HG03565 (cell line): ENCODE data around the gene HSPB9.

Experiments used
- ATAC-seq: cut with Tn5 transposase; IDR thresholded peaks from one replicate; pipeline ENCODE4 v1.9.1; 2021; ENCODE audit warnings: mild to moderate bottlenecking, moderate library complexity; ENCODE audit not compliant: unreplicated experiment

HSPB9 gene, protein sequence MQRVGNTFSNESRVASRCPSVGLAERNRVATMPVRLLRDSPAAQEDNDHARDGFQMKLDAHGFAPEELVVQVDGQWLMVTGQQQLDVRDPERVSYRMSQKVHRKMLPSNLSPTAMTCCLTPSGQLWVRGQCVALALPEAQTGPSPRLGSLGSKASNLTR

DNA sequence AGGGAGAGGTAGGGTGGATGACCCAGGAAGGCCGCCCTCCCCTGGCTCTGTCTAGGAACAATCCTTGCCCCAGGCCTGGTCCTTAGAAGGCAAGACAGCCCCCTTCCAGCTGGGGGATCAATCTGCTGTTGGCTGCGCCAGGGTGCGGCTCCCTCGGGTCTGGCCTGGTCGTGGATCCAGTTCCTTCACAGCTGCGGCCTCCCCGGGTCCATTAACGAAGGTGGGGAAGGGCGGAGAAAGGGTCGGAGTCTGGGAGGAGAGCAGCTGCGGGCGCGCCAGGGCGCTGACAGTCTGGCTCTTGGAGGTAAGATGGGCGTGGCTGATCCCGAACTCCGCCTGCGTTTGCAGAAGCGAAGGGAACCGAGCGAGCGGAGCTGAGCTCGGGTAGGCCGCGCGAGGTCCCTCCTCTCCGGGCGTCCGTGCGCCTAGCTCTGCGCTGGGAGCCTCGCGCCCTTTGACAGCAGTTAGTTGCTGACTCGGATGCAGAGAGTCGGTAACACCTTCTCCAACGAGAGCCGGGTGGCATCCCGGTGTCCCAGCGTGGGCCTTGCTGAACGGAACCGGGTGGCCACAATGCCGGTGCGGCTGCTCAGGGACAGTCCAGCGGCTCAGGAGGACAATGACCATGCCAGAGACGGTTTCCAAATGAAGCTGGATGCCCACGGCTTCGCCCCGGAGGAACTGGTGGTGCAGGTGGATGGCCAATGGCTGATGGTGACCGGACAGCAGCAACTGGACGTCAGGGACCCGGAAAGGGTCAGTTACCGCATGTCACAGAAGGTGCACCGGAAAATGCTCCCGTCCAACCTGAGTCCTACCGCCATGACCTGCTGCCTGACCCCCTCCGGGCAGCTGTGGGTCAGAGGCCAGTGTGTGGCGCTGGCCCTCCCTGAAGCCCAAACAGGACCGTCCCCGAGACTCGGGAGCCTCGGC lies at the start of gene HSPB9:
HSPB9 (plus strand) TSS at position 434 of the 933 bp plus-strand sequence; CDS start at position 481, 47 bp downstream.
- ATAC-seq: no peak

DNA sequence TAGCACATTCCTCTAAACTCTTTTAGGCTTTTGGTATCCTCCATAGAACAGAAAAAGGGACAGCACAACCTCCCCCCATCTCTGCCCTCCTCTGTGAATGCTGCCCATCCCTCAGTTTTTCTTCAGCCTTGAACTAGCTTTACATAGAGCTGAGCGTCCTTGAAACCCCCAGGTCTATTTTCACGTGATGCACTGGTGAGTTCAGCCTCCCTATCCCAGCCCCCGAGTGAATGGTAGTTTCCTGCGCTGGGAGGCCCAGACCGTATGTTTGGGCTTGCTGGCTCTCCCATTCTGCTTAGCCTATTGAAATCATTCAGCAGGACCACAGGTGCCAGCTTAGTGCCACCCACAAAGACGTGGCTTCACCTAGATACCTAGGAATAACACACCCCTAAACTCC lies 46.8 kb upstream of the HSPB9 start:
- no peak for ATAC-seq

DNA sequence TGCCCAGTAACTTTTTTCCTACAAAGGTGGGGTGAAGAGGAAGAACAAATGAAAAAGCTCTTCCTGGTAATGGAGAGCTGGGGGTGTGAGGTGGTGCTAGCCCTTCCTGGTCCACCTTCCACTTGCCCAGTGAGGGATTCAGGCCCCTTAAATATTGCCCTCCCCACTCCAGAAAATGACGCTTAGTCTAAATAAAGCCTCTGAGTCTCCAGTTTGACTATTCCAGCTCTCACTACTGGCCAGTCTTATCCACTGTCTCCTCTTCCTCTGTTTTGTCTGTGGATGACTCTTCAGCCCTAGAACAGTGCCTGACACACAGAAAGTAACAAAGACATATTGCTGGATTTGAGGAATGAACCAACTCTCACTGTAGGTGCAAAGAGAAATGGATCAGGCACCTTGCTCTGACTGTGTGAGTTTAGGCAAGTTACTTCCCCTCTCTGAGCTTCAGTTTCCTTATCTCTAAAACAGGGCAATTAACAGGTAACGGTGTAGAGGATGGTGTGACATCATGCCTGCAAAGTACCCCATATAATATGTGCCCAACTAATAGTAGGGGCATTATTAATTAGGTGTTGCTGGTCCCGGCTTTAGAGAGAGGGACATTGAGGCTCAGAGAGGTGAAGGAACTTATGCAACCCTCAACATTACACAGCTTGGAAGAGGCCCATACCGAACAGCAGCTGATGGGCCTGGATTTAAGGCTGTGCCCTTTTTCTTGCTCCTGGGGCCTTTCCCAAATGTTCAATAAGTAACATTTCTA lies 45.6 kb upstream of the HSPB9 start:
- no peak for ATAC-seq

DNA sequence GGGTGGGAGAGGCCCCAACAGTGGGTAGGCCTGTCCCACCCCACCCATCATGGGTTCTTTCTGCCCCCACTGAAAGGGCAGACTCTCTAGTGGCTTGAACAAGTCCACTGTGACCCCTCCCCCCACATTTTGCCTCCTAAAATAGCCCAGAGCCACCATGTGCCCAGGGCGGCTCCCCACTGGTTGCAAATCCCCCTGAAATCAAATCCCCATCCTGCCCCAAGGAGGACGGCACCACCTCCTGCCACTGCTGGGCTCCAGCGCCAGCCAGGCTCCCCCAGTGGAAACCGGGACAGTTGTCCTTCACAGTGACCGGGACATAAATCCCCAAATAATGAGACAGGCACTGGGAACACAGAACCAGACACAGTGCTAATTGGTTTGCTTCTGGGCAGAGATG lies 44.8 kb upstream of the HSPB9 start:
- ATAC-seq: no peak

DNA sequence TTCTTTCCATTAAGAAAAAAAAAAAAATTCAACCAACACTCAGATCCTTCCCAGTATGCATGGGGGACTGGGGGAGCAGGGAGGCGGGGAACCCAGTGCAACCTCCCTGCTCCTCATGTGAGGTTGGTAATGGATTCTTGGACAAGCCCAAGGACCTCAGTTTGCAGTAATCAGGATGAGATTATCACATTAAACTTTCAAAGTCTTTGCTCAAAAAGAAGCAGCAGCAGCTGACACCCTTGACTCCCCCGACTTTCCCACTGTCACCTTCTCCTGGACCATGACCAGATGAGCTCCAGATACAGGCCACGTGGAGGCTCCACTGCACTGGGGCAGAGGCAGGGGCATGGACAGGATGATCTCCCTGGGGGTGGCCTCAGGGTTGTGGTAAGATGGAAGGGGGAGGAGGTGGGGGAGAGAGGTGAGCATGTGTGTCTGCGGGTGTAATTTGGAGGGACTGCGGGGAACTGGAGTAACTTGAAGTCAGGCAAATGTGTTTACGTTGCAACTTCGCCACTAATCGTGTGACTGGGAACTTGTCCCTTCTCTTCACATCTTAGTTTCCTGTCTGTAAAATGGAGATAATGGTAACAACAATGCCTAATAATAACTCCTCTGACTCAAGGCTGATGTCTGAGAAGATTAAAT lies 44.1 kb upstream of the HSPB9 start:
- ATAC-seq: no peak

DNA sequence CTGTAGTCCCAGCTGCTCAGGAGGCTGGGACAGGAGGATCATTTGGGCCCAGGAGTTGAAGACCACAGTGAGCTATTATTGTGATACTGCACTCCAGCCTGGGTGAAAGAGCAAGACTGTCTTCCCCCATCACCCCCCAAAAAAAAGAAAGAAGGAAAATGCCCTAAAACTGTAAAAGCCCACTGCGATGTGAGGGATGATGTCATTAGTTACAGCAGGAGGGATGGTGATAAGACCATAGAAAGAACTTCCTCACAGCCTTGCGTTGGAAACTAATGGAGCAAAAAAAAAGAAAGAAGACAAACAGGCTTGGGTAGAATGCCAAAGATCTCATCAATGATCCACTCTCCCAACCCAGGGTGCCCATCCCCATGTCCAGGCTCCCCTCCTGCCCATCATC lies 43.1 kb upstream of the HSPB9 start:
- no peak for ATAC-seq

DNA sequence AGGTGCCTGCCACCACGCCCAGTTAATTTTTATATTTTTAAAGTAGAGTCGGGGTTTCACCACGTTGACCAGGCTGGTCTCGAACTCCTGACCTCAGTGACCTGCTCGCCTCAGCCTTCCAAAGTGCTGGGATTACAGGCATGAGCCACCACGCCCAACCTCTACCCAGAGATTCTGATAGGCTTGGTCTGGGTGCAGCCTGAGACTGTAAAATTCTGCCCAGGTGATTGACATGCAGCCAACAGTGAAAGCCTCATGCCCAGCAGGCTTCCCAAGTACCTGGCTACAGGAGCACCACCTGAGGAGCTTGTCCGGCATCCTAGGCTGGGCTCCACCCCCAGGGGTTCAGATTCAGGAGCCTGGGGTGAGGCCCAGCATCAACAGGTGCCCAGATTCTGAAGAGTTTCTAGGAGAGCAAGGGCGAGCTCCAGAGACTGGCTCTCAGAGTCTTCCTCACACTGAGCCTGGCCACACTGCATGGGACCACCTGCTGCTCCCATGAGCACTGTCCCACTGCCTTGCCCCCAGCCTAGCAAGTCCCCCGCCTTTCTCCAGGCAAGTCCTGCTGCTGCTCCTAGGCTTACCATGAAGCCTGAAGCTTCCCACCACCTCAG lies 41.0 kb upstream of the HSPB9 start:
- no peak for ATAC-seq

DNA sequence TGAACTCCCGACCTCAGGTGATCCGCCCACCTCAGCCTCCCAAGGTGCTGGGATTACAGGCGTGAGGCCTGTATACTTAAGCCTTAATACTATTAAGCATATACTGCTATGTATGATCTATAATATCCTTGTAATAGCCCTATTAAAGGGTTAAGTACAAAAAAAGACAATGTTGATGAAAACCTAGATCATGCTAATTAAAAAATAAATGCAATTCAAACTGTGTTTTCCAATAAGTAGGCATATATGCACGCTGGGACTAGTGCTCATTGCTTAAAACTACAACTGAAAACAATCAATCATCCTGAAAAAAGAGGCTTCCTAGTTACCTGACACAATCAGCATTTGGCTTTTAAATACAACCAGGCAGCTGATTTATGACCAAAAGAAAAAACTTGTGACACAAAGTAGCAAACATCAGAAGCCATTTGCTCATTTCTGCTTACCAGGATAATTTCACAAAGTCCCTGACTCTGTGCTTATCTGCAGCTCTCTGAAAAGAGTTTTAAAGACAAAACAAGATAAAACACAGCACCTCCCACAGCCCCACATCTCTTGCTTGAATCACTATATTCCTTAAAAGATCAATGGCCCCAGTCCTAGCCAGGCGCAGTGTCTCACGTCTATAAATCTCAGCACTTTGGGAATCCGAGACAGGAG lies 35.4 kb upstream of the HSPB9 start:
- ATAC-seq: no peak

DNA sequence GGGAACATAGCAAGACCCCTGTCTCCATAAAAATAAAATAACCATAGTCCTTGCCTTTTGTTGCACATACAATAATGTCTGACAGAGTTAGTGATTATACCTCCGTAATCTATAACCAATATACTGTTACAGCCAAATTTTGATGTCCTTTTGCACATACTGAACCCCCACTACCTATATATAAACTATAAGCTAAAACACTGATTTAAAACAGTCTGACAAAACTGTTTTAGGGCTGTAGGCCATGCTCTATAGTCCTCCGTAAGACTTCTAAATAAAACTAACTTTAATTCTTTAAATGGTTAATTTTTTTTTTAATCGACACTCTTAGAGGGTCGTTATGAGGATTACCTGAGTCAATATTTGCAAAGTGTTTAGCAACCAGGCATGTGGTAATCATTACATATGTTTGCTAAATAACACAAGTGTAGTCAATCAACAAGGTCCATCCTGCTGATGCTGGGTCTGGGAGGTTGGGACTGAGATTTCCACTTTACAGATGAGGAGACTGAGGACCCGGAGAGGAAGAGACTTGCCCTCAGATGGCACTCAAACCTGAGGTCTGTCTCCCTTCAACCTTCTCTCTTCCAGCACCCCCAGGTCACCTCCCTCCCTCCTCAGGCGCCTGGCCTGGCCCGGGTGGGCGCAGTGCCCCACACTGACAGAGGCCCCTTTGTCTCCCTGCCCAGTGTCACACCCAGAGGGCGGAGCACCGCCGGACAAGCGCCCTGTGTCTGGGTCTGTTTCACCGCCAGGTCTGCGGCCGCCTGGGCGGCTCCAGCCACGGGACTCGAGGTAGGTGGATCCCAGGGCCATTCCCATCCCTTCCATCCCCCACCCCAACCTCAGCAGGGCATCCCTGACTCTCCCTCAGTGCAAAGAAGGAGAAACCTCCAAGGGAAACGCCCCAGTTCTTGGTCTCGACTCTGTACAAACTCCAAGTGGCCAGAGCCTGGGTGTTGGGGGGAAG lies 34.6 kb upstream of the HSPB9 start:
- ATAC-seq: no peak

DNA sequence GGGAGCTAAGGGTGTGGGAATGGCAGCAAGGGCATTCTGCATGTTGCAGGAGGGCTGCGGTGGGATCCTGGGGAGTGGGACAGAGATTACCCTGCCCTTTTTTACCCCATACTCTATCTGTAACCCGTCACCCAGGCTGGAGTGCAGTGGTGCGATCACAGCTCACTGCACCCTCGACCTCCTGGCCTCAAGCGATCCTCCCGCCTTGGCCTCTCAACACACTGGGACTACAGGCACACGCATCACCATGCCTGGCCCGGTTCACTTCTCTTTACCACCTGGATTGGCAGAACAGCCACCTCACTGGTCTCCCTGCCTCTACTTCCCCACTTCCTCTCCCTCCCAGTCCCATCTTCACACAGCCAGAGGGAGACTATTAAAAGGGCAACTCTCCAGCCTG lies 33.9 kb upstream of the HSPB9 start:
- ATAC-seq: no peak

DNA sequence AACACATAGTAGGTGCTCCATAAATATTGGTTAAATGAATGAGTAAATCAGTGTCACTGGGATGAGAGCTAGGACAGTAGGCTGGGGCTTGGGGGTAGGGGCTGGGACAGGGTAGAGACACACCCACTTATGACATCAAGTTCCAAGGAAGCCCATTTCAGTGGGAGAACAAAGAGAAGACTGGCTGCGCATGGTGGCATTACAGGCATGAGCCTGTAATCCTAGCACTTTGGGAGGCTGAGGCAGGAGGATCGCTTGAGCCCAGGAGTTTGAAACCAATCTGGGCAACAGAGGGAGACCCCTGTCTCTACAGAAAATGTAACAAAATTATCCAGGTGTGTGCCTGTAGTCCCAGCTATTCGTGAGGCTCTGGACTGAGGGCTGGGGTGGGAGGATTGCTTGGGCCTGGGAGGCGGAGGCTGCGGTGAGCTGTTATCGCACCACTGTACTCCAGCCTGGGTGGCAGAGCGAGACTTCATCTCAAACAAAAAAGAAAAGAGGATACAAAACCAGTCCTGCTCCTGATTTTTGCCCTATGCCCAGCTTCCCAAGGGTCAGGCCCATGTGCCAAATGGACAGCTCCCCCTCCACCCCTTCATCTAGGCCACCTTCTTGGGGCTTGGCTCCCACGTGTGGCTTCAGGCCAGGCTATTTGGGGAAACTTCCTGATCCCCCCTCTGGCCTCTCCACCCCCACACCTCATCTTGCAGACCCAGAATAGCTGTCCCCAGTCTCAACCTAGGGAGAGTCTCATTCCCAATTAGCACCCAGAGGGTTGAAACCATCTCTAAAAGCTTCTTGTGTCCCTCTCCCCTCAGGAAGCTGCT lies 31.4 kb upstream of the HSPB9 start:
- ATAC-seq: no peak

DNA sequence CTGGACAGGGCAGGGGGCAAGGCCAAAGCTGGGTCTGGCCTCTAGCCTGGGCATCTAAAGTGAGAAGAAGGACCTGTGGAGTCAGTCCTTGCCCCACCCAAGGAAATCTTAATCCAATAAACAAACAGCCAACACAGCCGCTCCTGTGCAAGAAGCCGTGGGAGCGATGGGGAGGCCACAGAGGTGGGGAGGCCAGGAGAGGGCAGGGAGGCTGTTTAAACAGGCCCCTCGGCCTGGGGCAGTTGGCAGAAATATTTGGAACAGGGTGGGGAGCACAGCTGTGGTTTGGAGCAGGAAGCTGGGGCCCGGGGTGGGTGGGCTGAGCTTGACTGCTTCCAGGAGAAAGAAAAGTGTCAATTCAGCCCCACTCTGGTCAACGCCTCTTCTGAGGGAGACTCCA lies 29.7 kb upstream of the HSPB9 start:
- no peak for ATAC-seq

DNA sequence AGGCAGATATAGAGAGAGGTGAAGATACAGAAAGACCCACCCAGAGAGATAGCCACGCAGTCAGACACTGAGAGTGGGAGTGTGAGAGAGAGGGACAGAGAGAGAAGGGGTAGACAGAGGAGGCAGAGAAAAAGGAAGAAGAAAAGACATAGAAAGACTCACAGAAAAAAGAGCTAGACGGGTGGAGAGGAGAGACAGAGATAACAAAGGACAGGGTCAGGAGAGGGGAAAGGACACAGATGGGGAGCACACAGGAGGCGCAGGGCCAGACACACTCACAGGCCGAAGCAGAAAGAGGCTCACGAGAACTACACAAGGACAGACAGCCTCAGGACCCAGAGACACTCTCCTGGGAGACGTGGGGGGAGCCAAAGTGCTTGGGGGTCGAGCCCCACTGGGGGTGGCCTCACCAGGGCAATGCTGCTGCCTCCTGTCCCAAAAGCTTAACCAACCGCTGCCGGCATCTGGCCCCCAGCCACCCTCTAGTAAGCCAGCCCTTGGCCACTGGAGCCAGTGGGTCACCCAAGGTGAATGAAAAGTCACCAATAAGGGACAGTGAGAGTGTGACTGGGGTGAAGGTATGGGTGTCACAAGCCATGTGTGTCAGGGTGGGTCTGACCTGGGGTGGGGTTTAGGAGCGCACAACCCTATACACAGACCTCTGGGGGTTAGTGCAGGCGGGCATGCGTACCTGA lies 28.1 kb upstream of the HSPB9 start:
- ATAC-seq: no peak

DNA sequence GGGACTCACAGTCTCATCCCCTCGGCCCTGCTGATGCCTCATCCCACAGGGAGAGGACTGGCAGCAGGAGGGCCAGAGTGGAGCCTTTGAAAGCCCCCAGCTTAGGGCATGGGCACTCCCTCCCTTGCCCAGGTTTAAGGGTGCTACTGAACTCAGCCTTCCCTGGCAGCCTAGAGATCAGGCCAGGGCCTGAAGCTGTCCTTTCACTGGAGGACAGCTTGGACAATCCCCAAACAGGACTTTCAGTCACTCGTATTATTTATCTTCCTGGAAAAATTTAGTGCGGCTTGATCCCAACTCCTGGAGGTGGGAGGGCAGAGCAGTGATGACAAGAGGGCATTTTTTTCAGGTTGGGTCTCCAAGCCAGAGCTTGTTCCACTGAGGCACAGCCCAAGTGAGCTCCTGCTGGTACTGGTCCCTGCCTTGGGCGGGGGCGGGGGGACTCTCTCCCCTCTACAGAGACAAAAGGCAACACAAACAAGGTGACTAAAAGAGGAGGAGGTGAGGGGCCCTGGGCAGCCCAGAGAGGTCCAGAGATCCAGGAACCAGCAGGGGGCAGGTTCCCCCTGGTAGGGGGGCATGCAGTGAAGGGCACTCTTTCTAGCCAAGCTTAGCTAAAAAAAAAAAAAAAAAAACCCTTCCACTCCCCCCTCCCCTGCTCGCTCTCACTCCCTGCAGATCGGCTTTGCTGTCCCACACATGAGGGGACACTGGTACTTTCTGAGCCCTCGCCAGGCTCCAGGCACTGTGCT lies 26.1 kb upstream of the HSPB9 start:
- ATAC-seq: no peak

DNA sequence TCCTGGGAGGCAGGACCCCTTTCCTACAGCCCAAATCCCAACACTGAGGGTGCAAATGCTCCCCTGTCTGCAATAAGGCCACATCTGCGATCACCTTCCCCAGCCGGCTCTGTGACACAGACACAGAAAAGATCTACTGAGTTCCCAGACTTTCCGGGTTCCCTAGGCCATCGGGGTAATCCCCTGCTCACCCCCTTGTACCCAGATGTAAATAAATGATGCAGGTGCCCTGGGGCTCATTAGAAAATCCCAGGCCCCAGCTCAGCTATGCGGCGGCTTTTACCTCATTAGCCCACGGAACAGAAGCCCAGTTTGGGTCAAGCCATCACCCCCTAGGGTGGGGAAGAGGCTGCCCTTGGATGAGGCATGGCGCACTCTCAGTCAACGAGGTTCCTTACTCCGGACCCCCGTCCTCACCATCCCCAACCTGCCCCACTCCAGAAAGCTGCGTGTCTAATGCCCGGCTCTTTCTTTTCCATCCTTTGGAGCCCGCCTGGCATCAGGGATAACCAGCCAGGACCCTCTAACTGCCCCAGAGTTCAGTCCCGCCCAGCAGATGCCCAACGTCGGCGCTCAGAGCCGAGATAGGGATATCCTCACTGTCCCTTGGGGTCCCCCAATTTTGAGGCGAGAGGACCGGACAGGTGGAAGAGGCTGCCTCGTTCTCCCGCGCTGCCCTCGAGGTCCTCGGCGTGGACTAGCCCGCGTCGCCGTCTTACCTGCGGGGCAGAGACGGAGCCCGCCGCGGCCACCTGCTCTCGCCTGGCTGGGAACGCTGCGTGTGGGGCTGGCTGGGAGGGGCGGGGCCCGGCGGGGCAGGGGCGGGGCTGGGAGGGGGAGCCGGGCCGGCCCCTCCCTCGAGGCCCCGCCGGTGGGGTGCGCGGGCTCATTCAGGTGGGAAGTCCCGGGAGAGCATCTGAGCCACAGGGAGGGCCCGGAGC lies 24.6 kb upstream of the HSPB9 start, which contains the start of gene ZNF385C:
ZNF385C (minus strand) TSS at position 783 of the 941 bp plus-strand sequence. CDS start 35,417 bp downstream, outside the sequence.
- ATAC-seq: no peak
